GM18499 (cell line): Measurements from ENCODE around the gene TMED9.
A peak's percentile ranks its signal among the peaks of the same experiment; 100 is the strongest.

Experiments
- ATAC-seq: cut with Tn5 transposase; IDR thresholded peaks from one replicate; pipeline ENCODE4 v1.9.1; 2021; ENCODE audit warnings: moderate number of reproducible peaks; ENCODE audit not compliant: insufficient read depth, unreplicated experiment

Gene TMED9

GRCh38 chr5:177575488-177575887 lies 16.5 kb upstream of the TMED9 start:
- ATAC-seq: no peak

GRCh38 chr5:177576169-177576568 lies 15.8 kb upstream of the TMED9 start:
- no peak for ATAC-seq

- no peak for ATAC-seq
Measured at GRCh38 chr5:177578316-177578715, 13.7 kb upstream of the TMED9 start.

GRCh38 chr5:177588413-177588909 lies 3.5 kb upstream of the TMED9 start:
- ATAC-seq: no peak

- no peak for ATAC-seq
Measured at GRCh38 chr5:177590406-177590805, 1.6 kb upstream of the TMED9 start.

- ATAC-seq: no peak
Measured at GRCh38 chr5:177591690-177592009, 353 bp upstream of the TMED9 start.

GRCh38 chr5:177592905-177593304 lies 902 bp downstream of the TMED9 start:
- no peak for ATAC-seq

- ATAC-seq: no peak
Measured at GRCh38 chr5:177593511-177593910, 1.5 kb downstream of the TMED9 start.

GRCh38 chr5:177594071-177594470 lies 2.1 kb downstream of the TMED9 start:
- no peak for ATAC-seq

GRCh38 chr5:177595026-177595585 lies 3.1 kb downstream of the TMED9 start:
- ATAC-seq: no peak

GRCh38 chr5:177595991-177596774 lies 4.2 kb downstream of the TMED9 start:
- ATAC-seq: no peak

- no peak for ATAC-seq
Measured at GRCh38 chr5:177596775-177597238, 4.8 kb downstream of the TMED9 start.

GRCh38 chr5:177598477-177598876 lies 6.5 kb downstream of the TMED9 start:
- no peak for ATAC-seq

- ATAC-seq: peak; percentile 52
Measured at GRCh38 chr5:177599731-177600507, 7.9 kb downstream of the TMED9 start, which contains the start of gene B4GALT7. B4GALT7 (plus strand) TSS chr5:177600132; CDS start chr5:177600211, 79 bp downstream.

- ATAC-seq: no peak
Measured at GRCh38 chr5:177600508-177601018, 8.6 kb downstream of the TMED9 start.

GRCh38 chr5:177601126-177601525 lies 9.1 kb downstream of the TMED9 start:
- no peak for ATAC-seq

- ATAC-seq: no peak
Measured at GRCh38 chr5:177601577-177602457, 9.8 kb downstream of the TMED9 start.

GRCh38 chr5:177602458-177602830 lies 10.4 kb downstream of the TMED9 start:
- ATAC-seq: no peak

GRCh38 chr5:177603631-177604030 lies 11.6 kb downstream of the TMED9 start:
- no peak for ATAC-seq

GRCh38 chr5:177604116-177604521 lies 12.1 kb downstream of the TMED9 start:
- ATAC-seq: no peak
